Right lobe of liver (tissue), 4 donors: ENCODE results near the gene SYNE1.
A peak's percentile ranks its signal among the peaks of the same experiment; 100 is the strongest.

Source experiments
- POLR2A ChIP-seq: fragments of 450-650 bp; IDR thresholded peaks from one replicate; pipeline ENCODE4 v1.6.1; 2017; ENCODE audit warnings: antibody characterized with exemption, mild to moderate bottlenecking
- TF ChIP-seq, protein P1 (sequence below), 4 donors: fragments of 200-600 bp in 3 of 4; fragments of 450-650 bp in 1 of 4; IDR thresholded peaks; one replicate each; pipeline versions ENCODE4 v1.5.1 to v1.8.0; 2016 to 2022; ENCODE audit warnings: antibody characterized with exemption in 4 of 4, mild to moderate bottlenecking in 2 of 4
- donor health status: DM: no; HTN: no; CAD: no.
- donor health status: DM: no; HTN: no; CAD: no.
- donor health status: DM: no; HTN: yes; CAD: no.

DNA sequence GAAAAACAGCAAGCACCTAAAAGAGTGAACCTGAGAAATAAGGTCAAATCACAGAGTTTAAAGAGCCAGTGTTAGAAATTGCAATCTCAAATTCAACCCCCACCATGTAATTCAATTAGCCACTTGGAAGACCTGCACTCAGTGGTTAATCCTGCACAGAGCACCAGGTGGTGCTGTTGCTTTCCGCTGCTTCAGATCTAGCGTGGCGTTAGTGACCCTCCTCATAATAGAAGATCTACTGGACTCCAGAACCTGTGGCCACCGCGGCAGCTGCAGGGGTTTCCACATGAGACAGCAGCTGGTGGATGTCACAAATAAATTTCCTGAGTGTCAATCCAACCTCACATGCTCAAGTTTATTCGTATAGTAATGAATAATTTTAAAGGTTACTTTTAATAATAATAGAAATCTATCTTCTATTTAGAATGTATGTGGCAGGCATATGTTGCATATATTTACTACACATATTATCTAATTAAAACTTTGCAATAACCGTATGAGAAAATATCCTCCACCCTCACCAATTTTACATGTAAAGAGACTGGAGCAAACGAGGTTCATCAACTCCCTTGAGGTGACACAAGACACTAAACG is 84.4 kb downstream of the SYNE1 start:
- no peak for TF ChIP-seq POLR2A
- TF ChIP-seq, protein P1, sequence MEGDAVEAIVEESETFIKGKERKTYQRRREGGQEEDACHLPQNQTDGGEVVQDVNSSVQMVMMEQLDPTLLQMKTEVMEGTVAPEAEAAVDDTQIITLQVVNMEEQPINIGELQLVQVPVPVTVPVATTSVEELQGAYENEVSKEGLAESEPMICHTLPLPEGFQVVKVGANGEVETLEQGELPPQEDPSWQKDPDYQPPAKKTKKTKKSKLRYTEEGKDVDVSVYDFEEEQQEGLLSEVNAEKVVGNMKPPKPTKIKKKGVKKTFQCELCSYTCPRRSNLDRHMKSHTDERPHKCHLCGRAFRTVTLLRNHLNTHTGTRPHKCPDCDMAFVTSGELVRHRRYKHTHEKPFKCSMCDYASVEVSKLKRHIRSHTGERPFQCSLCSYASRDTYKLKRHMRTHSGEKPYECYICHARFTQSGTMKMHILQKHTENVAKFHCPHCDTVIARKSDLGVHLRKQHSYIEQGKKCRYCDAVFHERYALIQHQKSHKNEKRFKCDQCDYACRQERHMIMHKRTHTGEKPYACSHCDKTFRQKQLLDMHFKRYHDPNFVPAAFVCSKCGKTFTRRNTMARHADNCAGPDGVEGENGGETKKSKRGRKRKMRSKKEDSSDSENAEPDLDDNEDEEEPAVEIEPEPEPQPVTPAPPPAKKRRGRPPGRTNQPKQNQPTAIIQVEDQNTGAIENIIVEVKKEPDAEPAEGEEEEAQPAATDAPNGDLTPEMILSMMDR (IDR thresholded peaks at IDR 0.05), result peak; percentile 68 to 86 (median 82)
